Activated CD4-positive, alpha-beta T cell treated with anti-CD3 and anti-CD28 coated beads, Interleukin-2, amount 50 U/mL, for 1 hour (primary cell): ENCODE data around the gene SCNN1B.
"Not testable (repeated sequence)": the region's sequence is repeated elsewhere in the genome, so short reads cannot be mapped to it uniquely, and the experiment has no call there.

Experiments used
- DNase-seq: peaks from one replicate; pipeline ENCODE4 v3.0.0-alpha.2; 2020

The SCNN1B gene

GRCh38 chr16:23355106-23355670, 53.1 kb downstream of the SCNN1B start:
- DNase-seq: no peak

GRCh38 chr16:23356941-23357340, 54.8 kb downstream of the SCNN1B start:
- DNase-seq: no peak

- DNase-seq: no peak
Measured at GRCh38 chr16:23357761-23358290, 55.7 kb downstream of the SCNN1B start.

- DNase-seq: no peak
Measured at GRCh38 chr16:23359092-23359760, 57.1 kb downstream of the SCNN1B start.

GRCh38 chr16:23362460-23363317, 60.6 kb downstream of the SCNN1B start:
- DNase-seq: no peak

- DNase-seq: no peak
Measured at GRCh38 chr16:23365602-23366240, 63.6 kb downstream of the SCNN1B start.

GRCh38 chr16:23366341-23366740, 64.2 kb downstream of the SCNN1B start:
- DNase-seq: not testable (repeated sequence)

GRCh38 chr16:23367564-23367963, 65.5 kb downstream of the SCNN1B start:
- no peak for DNase-seq

GRCh38 chr16:23367988-23368387, 65.9 kb downstream of the SCNN1B start:
- no peak for DNase-seq

GRCh38 chr16:23368469-23368868, 66.4 kb downstream of the SCNN1B start:
- DNase-seq: no peak

GRCh38 chr16:23369416-23369815, 67.3 kb downstream of the SCNN1B start:
- DNase-seq: no peak

- DNase-seq: no peak
Measured at GRCh38 chr16:23371368-23371767, 69.3 kb downstream of the SCNN1B start.

- DNase-seq: no peak
Measured at GRCh38 chr16:23373436-23374219, 71.5 kb downstream of the SCNN1B start.

GRCh38 chr16:23374721-23375510, 72.8 kb downstream of the SCNN1B start:
- DNase-seq: no peak

- DNase-seq: no peak
Measured at GRCh38 chr16:23375643-23376042, 73.5 kb downstream of the SCNN1B start.

GRCh38 chr16:23377071-23377931, 75.2 kb downstream of the SCNN1B start:
- DNase-seq: no peak

- no peak for DNase-seq
Measured at GRCh38 chr16:23378256-23378655, 76.2 kb downstream of the SCNN1B start.

- no peak for DNase-seq
Measured at GRCh38 chr16:23378921-23379320, 76.8 kb downstream of the SCNN1B start.

GRCh38 chr16:23379707-23380106, 77.6 kb downstream of the SCNN1B start:
- DNase-seq: no peak

- DNase-seq: no peak
Measured at GRCh38 chr16:23380501-23380951, 78.4 kb downstream of the SCNN1B start.
